Measurements from ENCODE around the gene CDYL.

CDYL gene

GRCh38 chr6:4788482-4788881, 12.3 kb downstream of the CDYL start:
- H3K9me3 ChIP-seq (ENCODE audit: control insufficient read depth, insufficient read depth, low read length), result no peaks in the 10 kb centered on the region
- H3K36me3 ChIP-seq (ENCODE audit: control insufficient read depth, insufficient read depth, low read length), result no peaks in the 10 kb centered on the region
- no peak overlapping the region for H3K27ac ChIP-seq (ENCODE audit: low read depth, low read length)
- no peak overlapping the region for H3K4me3 ChIP-seq (ENCODE audit: low read depth, low read length)
- peaks cover 38% of the 10 kb centered on the region for H3K27me3 ChIP-seq (ENCODE audit: control insufficient read depth, insufficient read depth, low read length)
- peaks cover 48% of the 10 kb centered on the region for H3K4me1 ChIP-seq (ENCODE audit: control insufficient read depth, insufficient read depth, low read length)
- H3K9ac ChIP-seq (ENCODE audit: low read depth, low read length), result no peak overlapping the region

- peaks cover 32% of the 10 kb centered on the region for H3K27me3 ChIP-seq (ENCODE audit: control insufficient read depth, insufficient read depth, low read length)
- H3K4me3 ChIP-seq (ENCODE audit: low read depth, low read length), result no peak overlapping the region
- peaks cover 53% of the 10 kb centered on the region for H3K4me1 ChIP-seq (ENCODE audit: control insufficient read depth, insufficient read depth, low read length)
- no peak overlapping the region for H3K9ac ChIP-seq (ENCODE audit: low read depth, low read length)
- no peaks in the 10 kb centered on the region for H3K9me3 ChIP-seq (ENCODE audit: control insufficient read depth, insufficient read depth, low read length)
- H3K36me3 ChIP-seq (ENCODE audit: control insufficient read depth, insufficient read depth, low read length), result no peaks in the 10 kb centered on the region
- H3K27ac ChIP-seq (ENCODE audit: low read depth, low read length), result no peak overlapping the region
Measured at GRCh38 chr6:4788953-4789584, 12.9 kb downstream of the CDYL start.

- peaks cover 54% of the 10 kb centered on the region for H3K4me1 ChIP-seq (ENCODE audit: control insufficient read depth, insufficient read depth, low read length)
- peaks cover 19% of the 10 kb centered on the region for H3K27me3 ChIP-seq (ENCODE audit: control insufficient read depth, insufficient read depth, low read length)
- no peak overlapping the region for H3K4me3 ChIP-seq (ENCODE audit: low read depth, low read length)
- H3K9me3 ChIP-seq (ENCODE audit: control insufficient read depth, insufficient read depth, low read length), result no peaks in the 10 kb centered on the region
- no peak overlapping the region for H3K27ac ChIP-seq (ENCODE audit: low read depth, low read length)
- no peak overlapping the region for H3K9ac ChIP-seq (ENCODE audit: low read depth, low read length)
- H3K36me3 ChIP-seq (ENCODE audit: control insufficient read depth, insufficient read depth, low read length), result no peaks in the 10 kb centered on the region
Measured at GRCh38 chr6:4790158-4790899, 14.1 kb downstream of the CDYL start.

- no peaks in the 10 kb centered on the region for H3K27me3 ChIP-seq (ENCODE audit: control insufficient read depth, insufficient read depth, low read length)
- H3K27ac ChIP-seq (ENCODE audit: low read depth, low read length), result no peak overlapping the region
- H3K36me3 ChIP-seq (ENCODE audit: control insufficient read depth, insufficient read depth, low read length), result no peaks in the 10 kb centered on the region
Measured at GRCh38 chr6:4794140-4794707, 18.0 kb downstream of the CDYL start.

GRCh38 chr6:4797587-4797986, 21.4 kb downstream of the CDYL start:
- peaks cover 23% of the 10 kb centered on the region for H3K4me1 ChIP-seq (ENCODE audit: control insufficient read depth, insufficient read depth, low read length)
- no peak overlapping the region for H3K27ac ChIP-seq (ENCODE audit: low read depth, low read length)

More at GRCh38 chr6:4794140-4794707, 18.0 kb downstream of the CDYL start:
- Histone ChIP-seq H3K9me3 (ENCODE audit: control insufficient read depth, insufficient read depth, low read length) (no peaks in the 10 kb centered on the region), H3K9ac (ENCODE audit: low read depth, low read length) (no peak overlapping the region), H3K4me1 (ENCODE audit: control insufficient read depth, insufficient read depth, low read length) (peaks cover 23% of the 10 kb centered on the region), H3K4me3 (ENCODE audit: low read depth, low read length) (no peak overlapping the region)

GRCh38 chr6:4799912-4800311, 23.7 kb downstream of the CDYL start:
- no peaks in the 10 kb centered on the region for H3K36me3 ChIP-seq (ENCODE audit: control insufficient read depth, insufficient read depth, low read length)
- no peak overlapping the region for H3K4me3 ChIP-seq (ENCODE audit: low read depth, low read length)
- H3K9me3 ChIP-seq (ENCODE audit: control insufficient read depth, insufficient read depth, low read length), result no peaks in the 10 kb centered on the region
- H3K27me3 ChIP-seq (ENCODE audit: control insufficient read depth, insufficient read depth, low read length), result no peaks in the 10 kb centered on the region
- no peak overlapping the region for H3K9ac ChIP-seq (ENCODE audit: low read depth, low read length)
- no peak overlapping the region for H3K27ac ChIP-seq (ENCODE audit: low read depth, low read length)
- peaks cover 15% of the 10 kb centered on the region; the same call in 1 of the 2 replicates for H3K4me1 ChIP-seq (ENCODE audit: control insufficient read depth, insufficient read depth, low read length)

More at GRCh38 chr6:4797587-4797986, 21.4 kb downstream of the CDYL start:
- no peak overlapping the region for H3K4me3 ChIP-seq (ENCODE audit: low read depth, low read length)
- H3K9ac ChIP-seq (ENCODE audit: low read depth, low read length), result no peak overlapping the region
- H3K36me3 ChIP-seq (ENCODE audit: control insufficient read depth, insufficient read depth, low read length), result no peaks in the 10 kb centered on the region
- H3K9me3 ChIP-seq (ENCODE audit: control insufficient read depth, insufficient read depth, low read length), result no peaks in the 10 kb centered on the region
- no peaks in the 10 kb centered on the region for H3K27me3 ChIP-seq (ENCODE audit: control insufficient read depth, insufficient read depth, low read length)

GRCh38 chr6:4800662-4801061, 24.5 kb downstream of the CDYL start:
- Histone ChIP-seq H3K36me3 (ENCODE audit: control insufficient read depth, insufficient read depth, low read length) (no peaks in the 10 kb centered on the region), H3K27ac (ENCODE audit: low read depth, low read length) (no peak overlapping the region), H3K4me1 (ENCODE audit: control insufficient read depth, insufficient read depth, low read length) (peaks cover 22% of the 10 kb centered on the region), H3K9ac (ENCODE audit: low read depth, low read length) (no peak overlapping the region), H3K27me3 (ENCODE audit: control insufficient read depth, insufficient read depth, low read length) (no peaks in the 10 kb centered on the region), H3K4me3 (ENCODE audit: low read depth, low read length) (no peak overlapping the region), H3K9me3 (ENCODE audit: control insufficient read depth, insufficient read depth, low read length) (no peaks in the 10 kb centered on the region)

GRCh38 chr6:4801491-4802110, 25.4 kb downstream of the CDYL start:
- H3K27ac ChIP-seq (ENCODE audit: low read depth, low read length), result no peak overlapping the region

GRCh38 chr6:4802312-4802935, 26.2 kb downstream of the CDYL start:
- peaks cover 25% of the 10 kb centered on the region for H3K4me1 ChIP-seq (ENCODE audit: control insufficient read depth, insufficient read depth, low read length)
- no peaks in the 10 kb centered on the region for H3K9me3 ChIP-seq (ENCODE audit: control insufficient read depth, insufficient read depth, low read length)
- 0 out of 2 replicates have a peak, but pooled peaks cover 6% of the 10 kb centered on the region for H3K36me3 ChIP-seq (ENCODE audit: control insufficient read depth, insufficient read depth, low read length)
- H3K27ac ChIP-seq (ENCODE audit: low read depth, low read length), result no peak overlapping the region
- H3K4me3 ChIP-seq (ENCODE audit: low read depth, low read length), result no peak overlapping the region
- no peaks in the 10 kb centered on the region for H3K27me3 ChIP-seq (ENCODE audit: control insufficient read depth, insufficient read depth, low read length)
- H3K9ac ChIP-seq (ENCODE audit: low read depth, low read length), result no peak overlapping the region

More at GRCh38 chr6:4801491-4802110, 25.4 kb downstream of the CDYL start:
- no peaks in the 10 kb centered on the region for H3K27me3 ChIP-seq (ENCODE audit: control insufficient read depth, insufficient read depth, low read length)
- H3K4me3 ChIP-seq (ENCODE audit: low read depth, low read length), result no peak overlapping the region
- H3K9ac ChIP-seq (ENCODE audit: low read depth, low read length), result no peak overlapping the region
- no peaks in the 10 kb centered on the region for H3K9me3 ChIP-seq (ENCODE audit: control insufficient read depth, insufficient read depth, low read length)
- peaks cover 25% of the 10 kb centered on the region for H3K4me1 ChIP-seq (ENCODE audit: control insufficient read depth, insufficient read depth, low read length)
- H3K36me3 ChIP-seq (ENCODE audit: control insufficient read depth, insufficient read depth, low read length), result 0 out of 2 replicates have a peak, but pooled peaks cover 3% of the 10 kb centered on the region

GRCh38 chr6:4803343-4803744, 27.1 kb downstream of the CDYL start:
- Histone ChIP-seq H3K4me1 (ENCODE audit: control insufficient read depth, insufficient read depth, low read length) (peaks cover 25% of the 10 kb centered on the region), H3K4me3 (ENCODE audit: low read depth, low read length) (no peak overlapping the region), H3K27ac (ENCODE audit: low read depth, low read length) (no peak overlapping the region), H3K9ac (ENCODE audit: low read depth, low read length) (no peak overlapping the region), H3K27me3 (ENCODE audit: control insufficient read depth, insufficient read depth, low read length) (no peaks in the 10 kb centered on the region), H3K36me3 (ENCODE audit: control insufficient read depth, insufficient read depth, low read length) (0 out of 2 replicates have a peak, but pooled peaks cover 6% of the 10 kb centered on the region), H3K9me3 (ENCODE audit: control insufficient read depth, insufficient read depth, low read length) (no peaks in the 10 kb centered on the region)
